Gastrocnemius medialis (tissue), 4 donors: Measurements from ENCODE around the gene DNASE1L2.

Source experiments
- POLR2A ChIP-seq, 2 donors: fragments of 450-650 bp; IDR thresholded peaks; one replicate each; pipeline ENCODE4 v1.6.1; 2017; ENCODE audit warnings: antibody characterized with exemption in 2 of 2, mild to moderate bottlenecking in 2 of 2, moderate library complexity in 2 of 2
- TF ChIP-seq, protein P1 (sequence below), 5 experiments: fragments of 450-650 bp in 3 of 5; fragments of 200-600 bp in 2 of 5; sonication (generic) in 2 of 5; IDR thresholded peaks in 4 of 5; conservative IDR thresholded peaks in 1 of 5; 1 replicate in 4 of 5; 2 replicates in 1 of 5; pipeline ENCODE4 v1.5.1; 2016 to 2019; ENCODE audit warnings: antibody characterized with exemption in 5 of 5, mild to moderate bottlenecking in 3 of 5, moderate library complexity in 3 of 5

DNA sequence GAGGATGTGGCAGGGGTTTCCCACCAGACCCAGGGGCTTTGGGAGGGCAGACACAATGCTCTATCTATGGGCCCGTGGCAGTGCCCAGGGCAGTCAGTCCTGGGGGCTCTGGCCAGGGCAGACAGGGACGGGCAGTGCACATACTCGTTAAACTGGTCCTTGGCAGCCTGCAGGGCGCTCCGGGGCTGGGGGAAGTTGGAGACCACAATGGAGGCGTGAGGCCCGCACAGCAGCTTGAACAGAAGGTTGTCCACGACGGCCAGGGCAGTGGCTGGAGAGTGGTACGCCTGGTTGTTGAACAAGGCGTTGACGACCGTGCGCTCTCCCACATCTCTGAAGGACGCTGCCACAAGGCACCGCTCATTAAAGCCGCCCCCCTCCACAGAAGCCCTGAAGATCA is 50.3 kb downstream of the DNASE1L2 start:
- no peak for TF ChIP-seq POLR2A (IDR thresholded peaks at IDR 0.05)
- TF ChIP-seq, protein P1, sequence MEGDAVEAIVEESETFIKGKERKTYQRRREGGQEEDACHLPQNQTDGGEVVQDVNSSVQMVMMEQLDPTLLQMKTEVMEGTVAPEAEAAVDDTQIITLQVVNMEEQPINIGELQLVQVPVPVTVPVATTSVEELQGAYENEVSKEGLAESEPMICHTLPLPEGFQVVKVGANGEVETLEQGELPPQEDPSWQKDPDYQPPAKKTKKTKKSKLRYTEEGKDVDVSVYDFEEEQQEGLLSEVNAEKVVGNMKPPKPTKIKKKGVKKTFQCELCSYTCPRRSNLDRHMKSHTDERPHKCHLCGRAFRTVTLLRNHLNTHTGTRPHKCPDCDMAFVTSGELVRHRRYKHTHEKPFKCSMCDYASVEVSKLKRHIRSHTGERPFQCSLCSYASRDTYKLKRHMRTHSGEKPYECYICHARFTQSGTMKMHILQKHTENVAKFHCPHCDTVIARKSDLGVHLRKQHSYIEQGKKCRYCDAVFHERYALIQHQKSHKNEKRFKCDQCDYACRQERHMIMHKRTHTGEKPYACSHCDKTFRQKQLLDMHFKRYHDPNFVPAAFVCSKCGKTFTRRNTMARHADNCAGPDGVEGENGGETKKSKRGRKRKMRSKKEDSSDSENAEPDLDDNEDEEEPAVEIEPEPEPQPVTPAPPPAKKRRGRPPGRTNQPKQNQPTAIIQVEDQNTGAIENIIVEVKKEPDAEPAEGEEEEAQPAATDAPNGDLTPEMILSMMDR (IDR thresholded peaks at IDR 0.05 in 4 of 5, conservative IDR thresholded peaks at IDR 0.05 in 1 of 5), result no peak
